H9 (cell line): ENCODE data around the gene KIAA1549. TPM values are rescaled to one million over a fixed set of nuclear protein-coding genes. Genes with fewer than 3 reads are reported as not detected.

ENCODE experiments used
- DNase-seq: peaks from one replicate; pipeline ENCODE4 v3.0.0-alpha.2; 2017
- H2AFZ ChIP-seq: one replicate; pipeline ENCODE4 v1.6.1; 2013; ENCODE audit warnings: mild to moderate bottlenecking, low read length, control low read depth, moderate library complexity
- H2AK5ac ChIP-seq: 2 replicates; pipeline ENCODE4 v1.6.1; 2013; ENCODE audit warnings: low read length, control low read depth, mixed read lengths; ENCODE audit not compliant: insufficient read length
- H2BK120ac ChIP-seq: one replicate; pipeline ENCODE4 v1.6.1; 2013; ENCODE audit warnings: low read depth, mild to moderate bottlenecking, low read length, control low read depth, inconsistent platforms; ENCODE audit not compliant: poor library complexity, severe bottlenecking
- H2BK12ac ChIP-seq: 2 replicates; pipeline ENCODE4 v1.6.1; 2013; ENCODE audit warnings: low read length, control low read depth, mixed read lengths, low read depth; ENCODE audit not compliant: insufficient read length
- H2BK15ac ChIP-seq: 2 replicates; pipeline ENCODE4 v1.6.1; 2013; ENCODE audit warnings: low read depth, low read length, control low read depth
- H2BK20ac ChIP-seq: one replicate; pipeline ENCODE4 v1.6.1; 2013; ENCODE audit warnings: low read depth, mild to moderate bottlenecking, low read length, control low read depth, inconsistent platforms; ENCODE audit not compliant: poor library complexity, severe bottlenecking
- H2BK5ac ChIP-seq: 2 replicates; pipeline ENCODE4 v1.6.1; 2013; ENCODE audit warnings: low read length, control low read depth, mixed read lengths; ENCODE audit not compliant: insufficient read length
- H3K14ac ChIP-seq: 2 replicates; pipeline ENCODE4 v1.6.1; 2013; ENCODE audit warnings: low read length, control low read depth; ENCODE audit not compliant: insufficient read depth
- H3K18ac ChIP-seq: 2 replicates; pipeline ENCODE4 v1.6.1; 2013; ENCODE audit warnings: low read depth, mild to moderate bottlenecking, mixed read lengths, low read length, control low read depth; ENCODE audit not compliant: insufficient read length
- H3K23ac ChIP-seq: 2 replicates; pipeline ENCODE4 v1.6.1; 2013; ENCODE audit warnings: low read length, control low read depth, mixed read lengths, low read depth; ENCODE audit not compliant: insufficient read length
- H3K23me2 ChIP-seq: 2 replicates; pipeline ENCODE4 v1.6.1; 2013; ENCODE audit warnings: low read depth, mild to moderate bottlenecking, mixed read lengths, low read length, control low read depth; ENCODE audit not compliant: insufficient read length, poor library complexity, severe bottlenecking
- H3K27ac ChIP-seq: 2 replicates; pipeline ENCODE4 v1.5.1; 2013; ENCODE audit warnings: low read length, control low read depth, mixed read lengths, low read depth; ENCODE audit not compliant: insufficient read length
- H3K27me3 ChIP-seq: 2 replicates; pipeline ENCODE4 v1.6.1; 2013; ENCODE audit warnings: low read length, control low read depth, inconsistent platforms; ENCODE audit not compliant: insufficient read depth
- H3K4ac ChIP-seq: 2 replicates; pipeline ENCODE4 v1.6.1; 2013; ENCODE audit warnings: low read depth, mild to moderate bottlenecking, control low read depth, inconsistent platforms, low read length, moderate library complexity
- H3K4me1 ChIP-seq: 2 replicates; pipeline ENCODE4 v1.6.1; 2013; ENCODE audit warnings: low read length, control low read depth, inconsistent platforms; ENCODE audit not compliant: insufficient read depth
- H3K4me2 ChIP-seq: 2 replicates; pipeline ENCODE4 v1.6.1; 2013; ENCODE audit warnings: low read length, control low read depth, mixed read lengths; ENCODE audit not compliant: insufficient read length, insufficient read depth
- H3K56ac ChIP-seq: 2 replicates; pipeline ENCODE4 v1.6.1; 2013; ENCODE audit warnings: low read depth, mild to moderate bottlenecking, mixed read lengths, low read length, control low read depth; ENCODE audit not compliant: insufficient read length
- H3K79me1 ChIP-seq: 2 replicates; pipeline ENCODE4 v1.6.1; 2013; ENCODE audit warnings: low read depth, mild to moderate bottlenecking, moderate library complexity, low read length, control low read depth, inconsistent platforms; ENCODE audit not compliant: insufficient read depth, poor library complexity, severe bottlenecking
- H3K79me2 ChIP-seq: 2 replicates; pipeline ENCODE4 v1.6.1; 2013; ENCODE audit warnings: low read length, control low read depth, inconsistent platforms; ENCODE audit not compliant: insufficient read depth
- H3K9ac ChIP-seq: 2 replicates; pipeline ENCODE4 v1.6.1; 2013; ENCODE audit warnings: low read length, control low read depth, mixed read lengths; ENCODE audit not compliant: insufficient read length; ENCODE audit errors: extremely low read depth
- H3K9me3 ChIP-seq: one replicate; pipeline ENCODE4 v1.6.1; 2013; ENCODE audit warnings: low read depth, low read length, inconsistent platforms; ENCODE audit not compliant: control insufficient read depth
- H3T11ph ChIP-seq: one replicate; pipeline ENCODE4 v1.6.1; 2013; ENCODE audit warnings: mild to moderate bottlenecking, low read length, control low read depth, inconsistent platforms
- H4K20me1 ChIP-seq: one replicate; pipeline ENCODE4 v1.6.1; 2013; ENCODE audit not compliant: control insufficient read depth, insufficient read length, insufficient read depth
- H4K5ac ChIP-seq: 2 replicates; pipeline ENCODE4 v1.6.1; 2013; ENCODE audit warnings: low read depth, mild to moderate bottlenecking, mixed read lengths, low read length, control low read depth; ENCODE audit not compliant: insufficient read length
- H4K8ac ChIP-seq: replicated peaks from 2 replicates; pipeline ENCODE4 v1.6.1; 2013; ENCODE audit warnings: low read length, control low read depth, mixed read lengths, low read depth; ENCODE audit not compliant: insufficient read length
- H4K91ac ChIP-seq: 2 replicates; pipeline ENCODE4 v1.6.1; 2013; ENCODE audit warnings: low read depth, mild to moderate bottlenecking, moderate library complexity, mixed read lengths, low read length, control low read depth; ENCODE audit not compliant: insufficient read length
- H3K27ac Mint-ChIP-seq, 3 experiments: 2 replicates in 2 of 3; 3 replicates in 1 of 3; pipeline ENCODE4 v1.8.0; 2020 to 2021; ENCODE audit warnings: mixed read lengths in 3 of 3, mild to moderate bottlenecking in 1 of 3, moderate library complexity in 1 of 3
- H3K27me3 Mint-ChIP-seq: 2 replicates; pipeline ENCODE4 v1.8.0; 2021; ENCODE audit warnings: low read depth, mild to moderate bottlenecking, moderate library complexity, mixed read lengths
- H3K36me3 Mint-ChIP-seq, 3 experiments: 2 replicates in 2 of 3; 3 replicates in 1 of 3; pipeline ENCODE4 v1.8.0; 2020 to 2021; ENCODE audit warnings: low read depth in 3 of 3, mixed read lengths in 3 of 3; ENCODE audit not compliant: insufficient read depth in 1 of 3
- H3K4me1 Mint-ChIP-seq, 2 experiments: 2 replicates each; pipeline ENCODE4 v1.8.0; 2020; ENCODE audit warnings: mixed read lengths in 2 of 2
- H3K4me3 Mint-ChIP-seq, 2 experiments: 2 replicates in 1 of 2; 3 replicates in 1 of 2; pipeline ENCODE4 v1.8.0; 2020 to 2021; ENCODE audit warnings: mild to moderate bottlenecking in 2 of 2, mixed read lengths in 2 of 2, moderate library complexity in 1 of 2
- H3K9me3 Mint-ChIP-seq, 2 experiments: 2 replicates in 1 of 2; 3 replicates in 1 of 2; pipeline ENCODE4 v1.8.0; 2020; ENCODE audit warnings: mild to moderate bottlenecking in 2 of 2, mixed read lengths in 2 of 2, moderate library complexity in 1 of 2
- WGBS: extraction: QIAGEN DNeasy Blood & Tissue Kit; methylation state at CpG from one replicate; pipeline ENCODE4 v1.1.7; 2013; ENCODE audit warnings: missing lambda C conversion rate, low lambda C conversion rate, mixed read lengths; ENCODE audit not compliant: insufficient read length; ENCODE audit errors: extremely low coverage; 5-methylcytosine and 5-hydroxymethylcytosine counted together
- total RNA-seq: library from RNA; stranded (reverse); gene quantifications from 2 replicates; pipeline ENCODE4 v1.2.1, GENCODE V29; 2021
- TF ChIP-seq, protein P1 (sequence below): fragments of 200-600 bp; sonication (generic); conservative IDR thresholded peaks from 3 replicates; pipeline ENCODE4 v1.8.0; 2021; ENCODE audit warnings: antibody characterized with exemption, mild to moderate bottlenecking

Gene KIAA1549
- total RNA-seq, 1 experiment from 2014 or later = 11.9 TPM

DNA sequence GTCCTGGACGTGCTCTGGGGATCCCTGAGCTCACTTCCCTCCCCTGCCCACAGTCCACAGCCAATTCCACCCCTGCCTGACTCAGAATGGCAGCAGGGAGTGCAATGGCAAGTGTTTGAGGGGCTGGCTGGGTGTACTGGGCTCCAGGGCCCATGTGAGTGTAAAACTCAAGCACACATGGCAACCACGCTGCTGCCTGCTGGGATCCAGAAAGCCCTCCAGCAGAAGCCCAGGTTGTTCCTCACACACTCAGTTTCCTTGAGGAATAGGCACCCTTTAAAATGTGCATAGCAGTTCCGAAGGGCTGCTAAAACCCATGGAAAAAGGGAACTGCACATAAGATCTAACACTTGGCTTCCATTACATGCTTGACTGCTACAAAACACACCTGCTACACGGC, 171.8 kb downstream of the KIAA1549 start:
- Histone ChIP-seq H4K8ac (no peak overlapping the region), H3K56ac (no peak overlapping the region), H2BK12ac (no peak overlapping the region), H2BK20ac (no peak overlapping the region), H3K79me1 (no peaks in the 10 kb centered on the region), H2AFZ (no peak overlapping the region), H3K4me1 (no peaks in the 10 kb centered on the region), H3K79me2 (no peaks in the 10 kb centered on the region), H2AK5ac (no peak overlapping the region), H2BK120ac (no peak overlapping the region), H3K4ac (no peak overlapping the region), H3T11ph (no peak overlapping the region), H3K9me3 (no peaks in the 10 kb centered on the region), H2BK15ac (no peak overlapping the region), H3K14ac (no peak overlapping the region), H3K23ac (no peak overlapping the region), H3K27me3 (no peaks in the 10 kb centered on the region), H3K27ac (no peak overlapping the region), H4K91ac (no peak overlapping the region), H4K5ac (no peak overlapping the region), H3K18ac (no peak overlapping the region), H3K4me2 (no peak overlapping the region), H4K20me1 (no peaks in the 10 kb centered on the region), H3K23me2 (no peaks in the 10 kb centered on the region), H2BK5ac (no peak overlapping the region), H3K9ac (no peak overlapping the region)
- H3K36me3 Mint-ChIP-seq = no peaks in the 10 kb centered on the region
- no peak for DNase-seq
- TF ChIP-seq, protein P1, sequence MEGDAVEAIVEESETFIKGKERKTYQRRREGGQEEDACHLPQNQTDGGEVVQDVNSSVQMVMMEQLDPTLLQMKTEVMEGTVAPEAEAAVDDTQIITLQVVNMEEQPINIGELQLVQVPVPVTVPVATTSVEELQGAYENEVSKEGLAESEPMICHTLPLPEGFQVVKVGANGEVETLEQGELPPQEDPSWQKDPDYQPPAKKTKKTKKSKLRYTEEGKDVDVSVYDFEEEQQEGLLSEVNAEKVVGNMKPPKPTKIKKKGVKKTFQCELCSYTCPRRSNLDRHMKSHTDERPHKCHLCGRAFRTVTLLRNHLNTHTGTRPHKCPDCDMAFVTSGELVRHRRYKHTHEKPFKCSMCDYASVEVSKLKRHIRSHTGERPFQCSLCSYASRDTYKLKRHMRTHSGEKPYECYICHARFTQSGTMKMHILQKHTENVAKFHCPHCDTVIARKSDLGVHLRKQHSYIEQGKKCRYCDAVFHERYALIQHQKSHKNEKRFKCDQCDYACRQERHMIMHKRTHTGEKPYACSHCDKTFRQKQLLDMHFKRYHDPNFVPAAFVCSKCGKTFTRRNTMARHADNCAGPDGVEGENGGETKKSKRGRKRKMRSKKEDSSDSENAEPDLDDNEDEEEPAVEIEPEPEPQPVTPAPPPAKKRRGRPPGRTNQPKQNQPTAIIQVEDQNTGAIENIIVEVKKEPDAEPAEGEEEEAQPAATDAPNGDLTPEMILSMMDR = no peak
- WGBS = no CpG with 5 or more reads among the region's 4 CpGs
- H3K27me3 Mint-ChIP-seq = no peaks in the 10 kb centered on the region; the same call in 1 of the 2 replicates
- no peak overlapping the region for H3K4me3 Mint-ChIP-seq
- H3K9me3 Mint-ChIP-seq = no peaks in the 10 kb centered on the region; a peak in 1 of 5 replicates
- no peak overlapping the region for H3K27ac Mint-ChIP-seq
- H3K4me1 Mint-ChIP-seq = no peaks in the 10 kb centered on the region
